Neural cell (in vitro differentiated cells): ENCODE measurements around the gene NIF3L1. TPM values are rescaled to one million over a fixed set of nuclear protein-coding genes. Genes with fewer than 3 reads are reported as not detected.

Experiments
- H2AFZ ChIP-seq: fragments of 200-600, 300-800 bp; sonication (generic), shearing (Covaris generic); 2 replicates; pipeline ENCODE4 v1.6.0; 2014; ENCODE audit warnings: low read depth, mild to moderate bottlenecking, antibody characterized with exemption, low read length, moderate library complexity
- H3F3A ChIP-seq: fragments of 200-600 bp; shearing (Covaris generic); 2 replicates; pipeline ENCODE4 v1.6.1; 2016; ENCODE audit warnings: mild to moderate bottlenecking, moderate library complexity, mixed read lengths, antibody characterized with exemption, low read length; ENCODE audit not compliant: insufficient read depth, poor library complexity, severe bottlenecking
- H3K27ac ChIP-seq: fragments of 200-600, 300-800 bp; sonication (generic), shearing (Covaris generic); 2 replicates; pipeline ENCODE4 v1.5.1; 2014; ENCODE audit warnings: mild to moderate bottlenecking, low read length, moderate library complexity
- H3K27me3 ChIP-seq: fragments of 300-800, 200-600 bp; sonication (generic), shearing (Covaris generic); 2 replicates; pipeline ENCODE4 v1.6.0; 2014; ENCODE audit warnings: mild to moderate bottlenecking, low read depth, low read length, moderate library complexity; ENCODE audit not compliant: insufficient read depth
- H3K36me3 ChIP-seq: fragments of 300-800, 200-600 bp; sonication (generic), shearing (Covaris generic); 2 replicates; pipeline ENCODE4 v1.5.1; 2014; ENCODE audit warnings: mild to moderate bottlenecking, antibody characterized with exemption, low read length, moderate library complexity; ENCODE audit not compliant: insufficient read depth
- H3K4me2 ChIP-seq: fragments of 300-800, 200-600 bp; sonication (generic), shearing (Covaris generic); 2 replicates; pipeline ENCODE4 v1.6.0; 2014; ENCODE audit warnings: mild to moderate bottlenecking, low read length
- H3K4me3 ChIP-seq: fragments of 300-800, 200-600 bp; sonication (generic), shearing (Covaris generic); 2 replicates; pipeline ENCODE4 v1.5.1; 2014; ENCODE audit warnings: mild to moderate bottlenecking, low read length, moderate library complexity
- H3K79me2 ChIP-seq: fragments of 200-600 bp; shearing (Covaris generic); replicated peaks from 2 replicates; pipeline ENCODE4 v1.6.0; 2014; ENCODE audit warnings: mild to moderate bottlenecking, low read length, moderate library complexity; ENCODE audit not compliant: insufficient read depth
- H3K9ac ChIP-seq: fragments of 300-800, 200-600 bp; sonication (generic), shearing (Covaris generic); 2 replicates; pipeline ENCODE4 v1.6.1; 2016; ENCODE audit warnings: mild to moderate bottlenecking, low read length, mixed read lengths
- H3K9me2 ChIP-seq: fragments of 200-600 bp; shearing (Covaris generic); 2 replicates; pipeline ENCODE4 v1.6.1; 2016; ENCODE audit warnings: mild to moderate bottlenecking, low read length, mixed read lengths; ENCODE audit not compliant: insufficient read depth
- H3K9me3 ChIP-seq: fragments of 200-600, 300-800 bp; sonication (generic), shearing (Covaris generic); 2 replicates; pipeline ENCODE4 v1.6.1; 2016; ENCODE audit warnings: mild to moderate bottlenecking, mixed run types, low read length, moderate library complexity, mixed read lengths
- H4K20me1 ChIP-seq: fragments of 200-600 bp; shearing (Covaris generic); 2 replicates; pipeline ENCODE4 v1.6.1; 2016; ENCODE audit warnings: mild to moderate bottlenecking, mixed run types; ENCODE audit not compliant: insufficient read depth
- EP300 ChIP-seq: fragments of 450-650 bp; conservative IDR thresholded peaks from 2 replicates; pipeline ENCODE4 v1.6.1; 2014; ENCODE audit warnings: antibody characterized with exemption, mild to moderate bottlenecking, moderate library complexity; ENCODE audit not compliant: poor library complexity, severe bottlenecking
- EZH2 ChIP-seq: fragments of 200-600, 300-800 bp; shearing (Covaris generic), sonication (generic); IDR thresholded peaks from 2 replicates; pipeline ENCODE4 v1.6.1; 2014; ENCODE audit warnings: antibody characterized with exemption, low read length, borderline replicate concordance, mild to moderate bottlenecking; ENCODE audit not compliant: insufficient read depth, poor library complexity, severe bottlenecking
- MXI1 ChIP-seq: fragments of 450-650 bp; conservative IDR thresholded peaks from 2 replicates; pipeline ENCODE4 v1.6.1; 2014; ENCODE audit warnings: antibody characterized with exemption, mild to moderate bottlenecking; ENCODE audit not compliant: poor library complexity, severe bottlenecking
- POLR2AphosphoS5 ChIP-seq: IDR thresholded peaks from 2 replicates; pipeline ENCODE4 v1.6.1; 2012
- RAD21 ChIP-seq: fragments of 450-650 bp; conservative IDR thresholded peaks from 2 replicates; pipeline ENCODE4 v1.6.1; 2014; ENCODE audit warnings: antibody characterized with exemption, mild to moderate bottlenecking, moderate library complexity
- REST ChIP-seq: IDR thresholded peaks from 2 replicates; pipeline ENCODE4 v1.6.1; 2012; ENCODE audit warnings: borderline replicate concordance
- SMC3 ChIP-seq: fragments of 450-650 bp; conservative IDR thresholded peaks from 2 replicates; pipeline ENCODE4 v1.6.1; 2014; ENCODE audit warnings: antibody characterized with exemption, mild to moderate bottlenecking, moderate library complexity; ENCODE audit not compliant: poor library complexity
- TAF1 ChIP-seq: IDR thresholded peaks from 2 replicates; pipeline ENCODE4 v1.6.1; 2012; ENCODE audit warnings: low read depth
- polyA plus RNA-seq: library from polyadenylated mRNA; depleted of rRNA; stranded (reverse); fragments of >200 nt; gene quantifications from 2 replicates; pipeline ENCODE4 v1.2.3, GENCODE V29; 2014
- TF ChIP-seq, protein P1 (sequence below): fragments of 450-650 bp; IDR thresholded peaks from 2 replicates; pipeline ENCODE4 v1.5.1; 2014; ENCODE audit warnings: antibody characterized with exemption, mild to moderate bottlenecking, moderate library complexity; ENCODE audit not compliant: poor library complexity, severe bottlenecking

NIF3L1 gene
- polyA plus RNA-seq, 1 donor from 2014 or later: 74.8 TPM

- Histone ChIP-seq H3K4me3 (peak overlapping the region; percentile 98), H3K9me2 (no peaks in the 10 kb centered on the region), H3K79me2 (peaks cover 74% of the 10 kb centered on the region), H2AFZ (no peak overlapping the region), H3K9me3 (no peaks in the 10 kb centered on the region), H3K4me2 (peak overlapping the region; percentile 87), H3K9ac (peak overlapping the region; percentile 100), H3F3A (peaks cover 4% of the 10 kb centered on the region), H4K20me1 (peaks cover 48% of the 10 kb centered on the region), H3K27ac (peak overlapping the region; percentile 100), H3K27me3 (no peaks in the 10 kb centered on the region), H3K36me3 (peaks cover 11% of the 10 kb centered on the region)
- TF ChIP-seq SMC3: no peak
- TF ChIP-seq EZH2: no peak
- TF ChIP-seq TAF1: no peak
- no peak for TF ChIP-seq EP300
- TF ChIP-seq RAD21: no peak
- TF ChIP-seq, protein P1, sequence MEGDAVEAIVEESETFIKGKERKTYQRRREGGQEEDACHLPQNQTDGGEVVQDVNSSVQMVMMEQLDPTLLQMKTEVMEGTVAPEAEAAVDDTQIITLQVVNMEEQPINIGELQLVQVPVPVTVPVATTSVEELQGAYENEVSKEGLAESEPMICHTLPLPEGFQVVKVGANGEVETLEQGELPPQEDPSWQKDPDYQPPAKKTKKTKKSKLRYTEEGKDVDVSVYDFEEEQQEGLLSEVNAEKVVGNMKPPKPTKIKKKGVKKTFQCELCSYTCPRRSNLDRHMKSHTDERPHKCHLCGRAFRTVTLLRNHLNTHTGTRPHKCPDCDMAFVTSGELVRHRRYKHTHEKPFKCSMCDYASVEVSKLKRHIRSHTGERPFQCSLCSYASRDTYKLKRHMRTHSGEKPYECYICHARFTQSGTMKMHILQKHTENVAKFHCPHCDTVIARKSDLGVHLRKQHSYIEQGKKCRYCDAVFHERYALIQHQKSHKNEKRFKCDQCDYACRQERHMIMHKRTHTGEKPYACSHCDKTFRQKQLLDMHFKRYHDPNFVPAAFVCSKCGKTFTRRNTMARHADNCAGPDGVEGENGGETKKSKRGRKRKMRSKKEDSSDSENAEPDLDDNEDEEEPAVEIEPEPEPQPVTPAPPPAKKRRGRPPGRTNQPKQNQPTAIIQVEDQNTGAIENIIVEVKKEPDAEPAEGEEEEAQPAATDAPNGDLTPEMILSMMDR: no peak
- TF ChIP-seq MXI1: no peak
- TF ChIP-seq REST: no peak
- TF ChIP-seq POLR2AphosphoS5: no peak
Observed at GRCh38 chr2:200861617-200862155, 27.5 kb upstream of the NIF3L1 start.

- peak; percentile 87 for TF ChIP-seq MXI1
- TF ChIP-seq REST: peak; percentile 67
- TF ChIP-seq RAD21: no peak
- TF ChIP-seq POLR2AphosphoS5: peak; percentile 73
- Histone ChIP-seq H3K9me2 (no peaks in the 10 kb centered on the region), H3K9ac (peak overlapping the region; percentile 100), H3K27me3 (no peaks in the 10 kb centered on the region), H3F3A (peaks cover 4% of the 10 kb centered on the region), H3K27ac (peak overlapping the region; percentile 100), H2AFZ (no peak overlapping the region), H3K9me3 (no peaks in the 10 kb centered on the region), H3K4me3 (peak overlapping the region; percentile 98), H3K4me2 (peak overlapping the region; percentile 28), H4K20me1 (peaks cover 39% of the 10 kb centered on the region), H3K79me2 (peaks cover 65% of the 10 kb centered on the region), H3K36me3 (peaks cover 9% of the 10 kb centered on the region)
Observed at GRCh38 chr2:200862532-200863000, 26.6 kb upstream of the NIF3L1 start.
